SK-N-SH (cell line): Measurements from ENCODE around the gene SYNDIG1L. TPM values are rescaled to one million over a fixed set of nuclear protein-coding genes. Genes with fewer than 3 reads are reported as not detected.

Experiments
- CTCF ChIA-PET: fragments of 300-600, 350-600 bp; formaldehyde crosslinking; extraction: SDS; loops from one replicate; lab custom pipeline; 2021; lab: Yijun Ruan, JAX
- POLR2A ChIA-PET: fragments of 350-600 bp; sonication (Branson Sonifier 250); formaldehyde crosslinking; extraction: SDS; loops from one replicate; lab custom pipeline; 2020; ENCODE audit warnings: antibody characterized with exemption, inconsistent platforms; lab: Yijun Ruan, JAX
- DNase-seq: peaks from one replicate; pipeline ENCODE4 v3.0.0; 2012
- H2AFZ ChIP-seq: fragments of 200-600 bp; sonication (generic); 2 replicates; pipeline ENCODE4 v1.8.1; 2016; ENCODE audit warnings: antibody characterized with exemption, mild to moderate bottlenecking, low read depth
- H3F3A ChIP-seq: fragments of 200-600 bp; sonication (generic); replicated peaks from 2 replicates; pipeline ENCODE3; 2016; ENCODE audit warnings: antibody characterized with exemption, mild to moderate bottlenecking; ENCODE audit not compliant: insufficient read depth
- H3K27ac ChIP-seq, 2 experiments: fragments of 200-500 bp in 1 of 2; fragments of 200-600 bp in 1 of 2; sonication (Bioruptor generic) in 1 of 2; sonication (generic), shearing (Covaris generic) in 1 of 2; 2 replicates each; pipeline versions ENCODE4 v1.5.1 to v1.6.1; 2014 to 2016; ENCODE audit warnings: low read depth in 2 of 2, inconsistent platforms in 1 of 2, low read length in 1 of 2, mild to moderate bottlenecking in 1 of 2, mixed read lengths in 1 of 2
- H3K27me3 ChIP-seq: fragments of 200-600 bp; sonication (generic), shearing (Covaris generic); 2 replicates; pipeline ENCODE4 v1.6.1; 2016; ENCODE audit warnings: mixed run types; ENCODE audit not compliant: insufficient read depth
- H3K36me3 ChIP-seq, 2 experiments: fragments of 200-500 bp in 1 of 2; fragments of 200-600 bp in 1 of 2; sonication (Bioruptor generic) in 1 of 2; sonication (generic) in 1 of 2; replicated peaks in 1 of 2; 2 replicates each; pipeline versions ENCODE3 to v1.5.1; 2014 to 2016; ENCODE audit warnings: low read length in 1 of 2, mild to moderate bottlenecking in 1 of 2; ENCODE audit not compliant: insufficient read depth in 2 of 2, control insufficient read depth in 1 of 2
- H3K4me1 ChIP-seq, 2 experiments: fragments of 200-500 bp in 1 of 2; fragments of 200-600 bp in 1 of 2; sonication (Bioruptor generic) in 1 of 2; sonication (generic), shearing (Covaris generic) in 1 of 2; 2 replicates each; pipeline versions ENCODE4 v1.5.1 to v1.6.1; 2014 to 2016; ENCODE audit warnings: low read depth in 1 of 2, low read length in 1 of 2, mixed run types in 1 of 2; ENCODE audit not compliant: insufficient read depth in 2 of 2, control insufficient read depth in 1 of 2
- H3K4me2 ChIP-seq: fragments of 200-600 bp; sonication (generic), shearing (Covaris generic); 2 replicates; pipeline ENCODE4 v1.6.1; 2017; ENCODE audit warnings: mixed run types
- H3K4me3 ChIP-seq, 2 experiments: fragments of 200-500 bp in 1 of 2; fragments of 200-600 bp in 1 of 2; sonication (Bioruptor generic) in 1 of 2; sonication (generic), shearing (Covaris generic) in 1 of 2; 2 replicates each; pipeline versions ENCODE4 v1.5.1 to v1.8.1; 2014 to 2016; ENCODE audit warnings: low read depth in 2 of 2, inconsistent platforms in 1 of 2, low read length in 1 of 2, mild to moderate bottlenecking in 1 of 2, mixed read lengths in 1 of 2, moderate library complexity in 1 of 2
- H3K79me2 ChIP-seq: fragments of 200-600 bp; sonication (generic); 2 replicates; pipeline ENCODE4 v1.8.1; 2017; ENCODE audit warnings: mild to moderate bottlenecking; ENCODE audit not compliant: insufficient read depth
- H3K9ac ChIP-seq: fragments of 200-600 bp; sonication (generic); 2 replicates; pipeline ENCODE4 v1.6.1; 2017; ENCODE audit warnings: mixed run types
- H3K9me2 ChIP-seq: fragments of 200-600 bp; sonication (generic); 2 replicates; pipeline ENCODE4 v1.6.1; 2017; ENCODE audit warnings: mixed run types
- H3K9me3 ChIP-seq: fragments of 200-600 bp; sonication (generic); 2 replicates; pipeline ENCODE4 v1.6.1; 2017; ENCODE audit warnings: mixed run types, mild to moderate bottlenecking, moderate library complexity
- H4K20me1 ChIP-seq: fragments of 200-600 bp; sonication (generic); 2 replicates; pipeline ENCODE4 v1.6.1; 2017; ENCODE audit warnings: mild to moderate bottlenecking, mixed run types; ENCODE audit not compliant: insufficient read depth
- CTCF ChIP-seq: fragments of 200-600 bp; sonication (generic); IDR thresholded peaks from 2 replicates; pipeline ENCODE4 v1.6.1; 2017; ENCODE audit warnings: antibody characterized with exemption, mild to moderate bottlenecking, moderate library complexity
- EP300 ChIP-seq, 2 experiments: IDR thresholded peaks; 2 replicates each; pipeline versions ENCODE4 v1.4.0 to v1.6.1; 2012; ENCODE audit warnings: borderline replicate concordance in 1 of 2, low read depth in 1 of 2, low read length in 1 of 2
- EZH2phosphoT487 ChIP-seq: fragments of 200-600 bp; sonication (generic); IDR thresholded peaks from 2 replicates; pipeline ENCODE4 v1.6.1; 2017; ENCODE audit warnings: low read depth, mixed run types, mild to moderate bottlenecking, antibody characterized with exemption, moderate library complexity, borderline replicate concordance
- GATA2 ChIP-seq: sonication (generic); formaldehyde crosslinking; IDR thresholded peaks from 2 replicates; pipeline ENCODE4 v1.5.0; 2020; ENCODE audit warnings: mild to moderate bottlenecking, missing genetic modification reagents
- IRF3 ChIP-seq: fragments of 150-350 bp; IDR thresholded peaks from 2 replicates; pipeline ENCODE4 v1.6.1; 2016; ENCODE audit warnings: mild to moderate bottlenecking, low read depth, low read length
- MEF2A ChIP-seq: IDR thresholded peaks from 2 replicates; pipeline ENCODE4 v1.4.0; 2012; ENCODE audit warnings: low read depth, borderline replicate concordance
- POLR2AphosphoS5 ChIP-seq: IDR thresholded peaks from 2 replicates; pipeline ENCODE4 v1.6.1; 2012; ENCODE audit warnings: low read depth, low read length
- RAD21 ChIP-seq: IDR thresholded peaks from 2 replicates; pipeline ENCODE4 v1.6.1; 2012; ENCODE audit warnings: mild to moderate bottlenecking, low read length
- REST ChIP-seq: IDR thresholded peaks from 2 replicates; pipeline ENCODE4 v1.6.1; 2012; ENCODE audit warnings: mild to moderate bottlenecking, low read depth, low read length, moderate library complexity
- TAF1 ChIP-seq: IDR thresholded peaks from 2 replicates; pipeline ENCODE4 v1.6.1; 2012; ENCODE audit warnings: low read depth, mild to moderate bottlenecking, low read length, moderate library complexity, borderline replicate concordance
- TEAD4 ChIP-seq: IDR thresholded peaks from 2 replicates; pipeline ENCODE4 v1.4.0; 2012; ENCODE audit warnings: mild to moderate bottlenecking, borderline replicate concordance; ENCODE audit not compliant: insufficient read depth
- USF2 ChIP-seq: fragments of 150-350 bp; IDR thresholded peaks from 2 replicates; pipeline ENCODE4 v1.6.1; 2017; ENCODE audit warnings: antibody characterized with exemption, low read length, low read depth, borderline replicate concordance
- ZBTB33 ChIP-seq: IDR thresholded peaks from 2 replicates; pipeline ENCODE4 v1.4.0; 2012; ENCODE audit warnings: low read depth, borderline replicate concordance
- WGBS: methylation state at CpG from one replicate; pipeline ENCODE4 v1.1.6; 2017; ENCODE audit warnings: low lambda C conversion rate; 5-methylcytosine and 5-hydroxymethylcytosine counted together
- polyA plus RNA-seq, 3 experiments: library from polyadenylated mRNA; depleted of rRNA; stranded (reverse); fragments of >200 nt; gene quantifications; 2 replicates each; pipeline ENCODE4 v1.2.3, GENCODE V29; 2012

The SYNDIG1L gene
- polyA plus RNA-seq, 1 of the 3 experiments (the other 2 are of a cell fraction), result not detected

- no peak for TF ChIP-seq USF2
These were observed 11.5 kb downstream of the SYNDIG1L start (continued) for GRCh38 chr14:74414403-74415114.

GRCh38 chr14:74413627-74414026, 12.4 kb downstream of the SYNDIG1L start:
- H2AFZ ChIP-seq, result no peak overlapping the region
- POLR2A ChIA-PET, result no interaction called here
- no peak for DNase-seq
- CTCF ChIA-PET, result no interaction called here
- H3K27me3 ChIP-seq, result peaks cover 7% of the 10 kb centered on the region; the same call in 1 of the 2 replicates
- H3K9ac ChIP-seq, result no peak overlapping the region
- H3K9me3 ChIP-seq, result no peaks in the 10 kb centered on the region
- H3K4me3 ChIP-seq, result no peak overlapping the region
- peaks cover 0 to 6% of the 10 kb centered on the region in 2 experiments; a peak in 1 of 4 replicates for H3K4me1 ChIP-seq
- H3K4me2 ChIP-seq, result no peak overlapping the region
- H3K36me3 ChIP-seq, result no peaks in the 10 kb centered on the region
- TF ChIP-seq RAD21, result no peak
- no peak for TF ChIP-seq CTCF
- TF ChIP-seq TAF1, result no peak
- no peak for TF ChIP-seq MEF2A
- TF ChIP-seq TEAD4, result no peak
- TF ChIP-seq REST, result no peak
- TF ChIP-seq EP300 (IDR thresholded peaks at IDR 0.05; ENCODE audit: borderline replicate concordance in 1 of 2, low read depth in 1 of 2, low read length in 1 of 2), result no peak
- TF ChIP-seq EZH2phosphoT487, result no peak
- no peak for TF ChIP-seq IRF3
- TF ChIP-seq POLR2AphosphoS5, result no peak
- no peak for TF ChIP-seq USF2
- TF ChIP-seq ZBTB33, result no peak
- no peak for TF ChIP-seq GATA2
- no peaks in the 10 kb centered on the region for H3K79me2 ChIP-seq
- WGBS, result 46% methylated on average over 2 of the region's 4 CpGs
- H3K9me2 ChIP-seq, result no peaks in the 10 kb centered on the region
- no peaks in the 10 kb centered on the region for H4K20me1 ChIP-seq
- H3K27ac ChIP-seq, result no peak overlapping the region
- H3F3A ChIP-seq, result no peaks in the 10 kb centered on the region
